Activated naive CD8-positive, alpha-beta T cell treated with anti-CD3 and anti-CD28 coated beads, Interleukin-2, amount 50 U/mL, for 24 hours (primary cell): Measurements from ENCODE around the gene SAMD5.

Experiments used
- ATAC-seq: fragments of 150-1000 bp; cut with Tn5 transposase; one replicate; pipeline ENCODE4 v1.10.0; 2021
- DNase-seq: peaks from one replicate; pipeline ENCODE4 v3.0.0; 2021
- H3K27ac Mint-ChIP-seq: one replicate; pipeline ENCODE4 v1.8.0; 2021; ENCODE audit warnings: mild to moderate bottlenecking, mixed read lengths
- H3K27me3 Mint-ChIP-seq: one replicate; pipeline ENCODE4 v1.8.0; 2021; ENCODE audit warnings: mixed read lengths
- H3K36me3 Mint-ChIP-seq: one replicate; pipeline ENCODE4 v1.8.0; 2021; ENCODE audit warnings: low read depth, mixed read lengths
- H3K4me1 Mint-ChIP-seq: one replicate; pipeline ENCODE4 v1.8.0; 2021; ENCODE audit warnings: mixed read lengths
- H3K4me3 Mint-ChIP-seq: one replicate; pipeline ENCODE4 v1.8.0; 2021; ENCODE audit warnings: mild to moderate bottlenecking, moderate library complexity, mixed read lengths
- H3K9me3 Mint-ChIP-seq: one replicate; pipeline ENCODE4 v1.8.0; 2021; ENCODE audit warnings: mixed read lengths

The SAMD5 gene

GRCh38 chr6:147604373-147604772, 95.9 kb downstream of the SAMD5 start:
- Mint-ChIP-seq H3K27me3 (no peaks in the 10 kb centered on the region), H3K4me1 (no peaks in the 10 kb centered on the region), H3K9me3 (no peaks in the 10 kb centered on the region), H3K27ac (no peak overlapping the region), H3K36me3 (no peaks in the 10 kb centered on the region), H3K4me3 (no peak overlapping the region)
- ATAC-seq (no peak), DNase-seq (no peak)

GRCh38 chr6:147611992-147612391, 103.5 kb downstream of the SAMD5 start:
- Mint-ChIP-seq H3K4me3 (no peak overlapping the region), H3K9me3 (no peaks in the 10 kb centered on the region), H3K27me3 (no peaks in the 10 kb centered on the region), H3K4me1 (no peaks in the 10 kb centered on the region), H3K27ac (no peak overlapping the region), H3K36me3 (no peaks in the 10 kb centered on the region)
- DNase-seq (no peak), ATAC-seq (no peak)

- no peak for DNase-seq
Observed at GRCh38 chr6:147614501-147614900, 106.0 kb downstream of the SAMD5 start.

GRCh38 chr6:147615659-147616456, 107.4 kb downstream of the SAMD5 start:
- Mint-ChIP-seq H3K27ac (no peak overlapping the region), H3K36me3 (no peaks in the 10 kb centered on the region), H3K4me1 (no peaks in the 10 kb centered on the region), H3K27me3 (no peaks in the 10 kb centered on the region), H3K9me3 (no peaks in the 10 kb centered on the region), H3K4me3 (no peak overlapping the region)
- DNase-seq = no peak
- ATAC-seq = no peak

More at GRCh38 chr6:147614501-147614900, 106.0 kb downstream of the SAMD5 start:
- H3K27ac Mint-ChIP-seq = no peak overlapping the region
- H3K27me3 Mint-ChIP-seq = no peaks in the 10 kb centered on the region
- no peaks in the 10 kb centered on the region for H3K36me3 Mint-ChIP-seq
- H3K4me3 Mint-ChIP-seq = no peak overlapping the region
- H3K9me3 Mint-ChIP-seq = no peaks in the 10 kb centered on the region
- ATAC-seq = no peak
- H3K4me1 Mint-ChIP-seq = no peaks in the 10 kb centered on the region

GRCh38 chr6:147617366-147617765, 108.9 kb downstream of the SAMD5 start:
- Mint-ChIP-seq H3K36me3 (no peaks in the 10 kb centered on the region), H3K4me3 (no peak overlapping the region), H3K27me3 (no peaks in the 10 kb centered on the region), H3K4me1 (no peaks in the 10 kb centered on the region), H3K27ac (no peak overlapping the region), H3K9me3 (no peaks in the 10 kb centered on the region)
- no peak for DNase-seq
- no peak for ATAC-seq

- H3K36me3 Mint-ChIP-seq = no peaks in the 10 kb centered on the region
- no peak overlapping the region for H3K4me3 Mint-ChIP-seq
- H3K4me1 Mint-ChIP-seq = no peaks in the 10 kb centered on the region
- H3K27ac Mint-ChIP-seq = no peak overlapping the region
- no peaks in the 10 kb centered on the region for H3K27me3 Mint-ChIP-seq
- no peaks in the 10 kb centered on the region for H3K9me3 Mint-ChIP-seq
- ATAC-seq (no peak), DNase-seq (no peak)
Observed at GRCh38 chr6:147618457-147618856, 110.0 kb downstream of the SAMD5 start.

- DNase-seq (no peak), ATAC-seq (no peak)
- Mint-ChIP-seq H3K4me3 (no peak overlapping the region), H3K4me1 (no peaks in the 10 kb centered on the region), H3K36me3 (no peaks in the 10 kb centered on the region), H3K9me3 (no peaks in the 10 kb centered on the region), H3K27me3 (no peaks in the 10 kb centered on the region), H3K27ac (no peak overlapping the region)
Observed at GRCh38 chr6:147618927-147619326, 110.4 kb downstream of the SAMD5 start.
